ENCODE measurements around the gene KMT2B. TPM values are rescaled to one million over a fixed set of nuclear protein-coding genes. Genes with fewer than 3 reads are reported as not detected.
"Not testable (repeated sequence)": the region's sequence is repeated elsewhere in the genome, so short reads cannot be mapped to it uniquely, and the experiment has no call there.

KMT2B gene
- total RNA-seq, 1 donor from 2014 or later: 7.3 TPM

- peak; percentile 47 for DNase-seq
Observed at GRCh38 chr19:35756377-35757230, 38.8 kb downstream of the KMT2B start, which contains the start of gene HSPB6. HSPB6 (minus strand) TSS chr19:35757029; CDS start chr19:35757008, 21 bp downstream.

DNA sequence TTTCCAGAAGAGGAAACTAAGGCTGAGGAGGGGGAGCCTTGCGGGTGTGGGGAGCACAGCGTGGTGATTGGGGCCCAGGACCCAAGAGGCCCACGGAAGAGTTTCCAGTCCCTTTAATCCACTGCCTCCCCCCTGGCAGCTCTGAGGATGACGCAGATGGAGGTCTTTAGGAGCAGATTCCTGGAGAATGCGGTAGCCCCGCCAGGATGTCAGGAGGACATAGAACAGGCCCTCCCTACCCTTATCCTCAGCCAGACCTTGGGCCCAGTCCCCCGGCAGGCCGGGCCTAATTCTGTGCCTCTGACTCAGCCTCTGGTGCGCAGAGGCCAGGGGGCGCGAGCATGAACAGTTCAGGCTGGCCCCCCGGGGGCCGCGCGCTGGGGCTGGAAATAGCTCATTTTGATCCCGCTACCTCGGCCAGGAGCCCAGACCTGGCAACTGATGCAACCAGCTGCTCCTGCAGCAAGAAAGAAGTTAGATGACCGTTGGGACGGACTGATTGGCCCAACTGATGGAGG lies 39.5 kb downstream of the KMT2B start:
- DNase-seq: peak; percentile 58

GRCh38 chr19:35757749-35758608 lies 40.2 kb downstream of the KMT2B start, which contains the start of gene PROSER3:
PROSER3 (plus strand) TSS chr19:35758176; CDS start chr19:35758216, 40 bp downstream.
- DNase-seq: peak; percentile 99

- DNase-seq: no peak
Observed at GRCh38 chr19:35759697-35760096, 41.9 kb downstream of the KMT2B start.

DNA sequence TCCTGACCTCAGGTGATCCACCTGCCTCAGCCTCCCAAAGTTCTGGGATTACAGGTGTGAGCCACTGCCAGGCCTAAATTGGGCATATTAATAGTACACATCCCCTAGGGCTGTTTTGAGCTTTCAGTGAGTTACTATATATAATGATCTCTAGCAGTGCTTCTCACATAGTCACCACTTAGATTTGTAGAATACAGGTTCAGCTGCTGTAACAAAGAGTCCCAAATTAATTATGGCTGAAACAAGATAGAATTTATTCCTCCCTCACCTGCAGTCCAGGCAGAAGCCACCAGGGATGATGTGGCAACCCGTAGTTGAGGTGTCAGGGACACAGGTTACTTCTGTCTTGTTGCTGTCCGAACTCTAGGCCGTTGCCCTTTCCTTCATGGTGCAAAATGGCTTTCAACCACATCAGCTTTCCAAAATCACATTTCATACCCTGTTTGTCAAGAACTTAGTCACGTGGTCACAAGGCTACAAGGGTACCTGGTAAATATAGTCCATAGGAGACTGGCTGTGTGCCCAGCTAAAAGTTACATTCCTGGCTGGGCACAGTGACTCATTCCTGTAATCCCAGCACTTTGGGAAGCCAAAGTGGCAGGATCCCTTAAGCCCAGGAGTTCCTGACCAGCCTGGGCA lies 43.0 kb downstream of the KMT2B start:
- no peak for DNase-seq

- DNase-seq: no peak
Observed at GRCh38 chr19:35764432-35765315, 46.9 kb downstream of the KMT2B start.

- DNase-seq: no peak
Observed at GRCh38 chr19:35766571-35767104, 48.8 kb downstream of the KMT2B start.

GRCh38 chr19:35767288-35768081 lies 49.7 kb downstream of the KMT2B start:
- no peak for DNase-seq

DNA sequence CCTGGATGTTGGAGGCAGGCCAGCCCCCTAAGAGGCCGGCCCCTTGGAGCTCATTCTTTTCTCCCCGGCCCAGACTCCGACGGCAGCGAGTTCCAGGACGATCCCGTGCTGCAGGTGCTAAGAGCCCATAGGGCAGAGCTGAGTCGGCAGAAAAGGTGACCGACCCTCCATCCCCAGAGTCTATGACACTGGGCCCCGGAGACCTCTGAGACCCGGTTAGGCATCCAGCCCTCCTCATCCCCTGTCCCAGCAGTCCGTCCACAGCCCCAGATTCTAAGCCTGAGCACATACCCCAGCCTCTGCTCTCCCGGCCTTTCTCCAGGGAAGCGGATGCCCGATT lies 50.2 kb downstream of the KMT2B start:
- DNase-seq: no peak

GRCh38 chr19:35772362-35772761 lies 54.6 kb downstream of the KMT2B start:
- DNase-seq: not testable (repeated sequence)

DNA sequence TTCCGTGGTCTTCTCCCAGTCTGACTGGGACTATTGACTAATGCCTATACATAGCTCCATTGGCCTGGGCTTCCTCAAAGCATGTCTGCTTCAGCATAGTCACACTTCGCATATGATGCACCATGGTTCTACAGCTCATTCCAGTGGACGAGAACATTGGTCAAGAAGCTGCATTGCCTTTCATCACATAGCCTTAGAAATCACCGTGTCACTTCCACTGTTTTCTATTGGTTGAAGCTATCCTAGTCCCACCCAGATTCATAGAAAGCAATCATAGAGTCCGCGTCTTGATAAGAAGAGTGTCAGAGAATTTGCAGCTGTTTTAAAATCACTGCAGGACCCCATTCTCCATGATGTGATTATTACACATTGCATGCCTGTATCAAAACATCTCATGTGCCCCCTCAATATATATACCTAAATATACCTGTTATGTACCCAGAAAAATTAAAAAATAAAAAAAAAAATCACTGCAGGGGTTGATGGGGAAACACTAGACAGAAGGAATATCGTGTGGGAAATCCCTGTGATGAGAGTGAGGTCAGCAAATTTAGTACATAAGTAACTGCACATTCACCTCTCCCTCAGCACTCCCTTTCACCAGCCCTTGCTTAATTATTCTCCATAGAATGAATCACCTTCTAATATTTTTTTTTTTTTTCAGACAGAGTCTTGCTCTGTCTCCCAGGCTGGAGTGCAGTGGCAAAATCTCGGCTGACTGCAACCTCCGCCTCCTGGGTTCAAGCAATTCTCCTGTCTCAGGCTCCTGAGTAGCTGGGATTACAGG lies 55.4 kb downstream of the KMT2B start:
- DNase-seq: no peak

DNA sequence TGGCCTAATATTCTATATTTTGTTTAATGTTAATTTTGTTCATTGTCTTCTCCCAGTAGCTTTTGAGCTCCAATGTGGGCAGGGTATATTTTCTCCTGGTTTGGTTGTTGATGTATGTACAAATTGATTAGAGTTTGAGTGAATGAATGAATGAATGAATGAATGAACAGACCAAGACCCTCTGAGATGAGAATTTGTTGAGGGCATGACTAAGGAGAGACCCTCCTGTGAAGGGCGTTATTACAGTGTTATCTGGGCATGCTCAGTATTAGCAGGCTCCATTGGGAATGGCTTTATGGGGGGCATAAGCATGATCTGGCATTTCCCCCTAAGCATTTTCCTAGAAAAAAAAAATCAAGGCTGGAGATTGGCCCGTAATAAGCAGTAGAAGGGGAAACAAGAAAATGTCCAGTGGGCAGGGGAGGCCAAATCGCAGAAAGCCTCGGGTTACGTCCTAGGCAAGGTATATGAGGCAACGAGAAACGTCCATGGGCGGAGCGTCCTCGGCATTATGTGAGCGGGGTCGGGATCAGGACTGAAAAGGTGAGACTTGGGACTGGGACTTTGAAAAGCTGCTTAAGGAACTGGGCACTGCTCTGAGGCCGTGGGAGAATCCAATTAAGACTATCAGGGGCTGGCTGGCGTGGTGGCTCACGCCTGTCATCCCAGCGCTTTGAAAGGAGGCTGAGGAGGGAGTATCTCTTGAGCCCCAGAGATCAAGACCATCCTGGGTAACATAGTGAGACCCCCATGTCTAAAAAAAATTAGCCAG lies 56.7 kb downstream of the KMT2B start:
- DNase-seq: no peak

DNA sequence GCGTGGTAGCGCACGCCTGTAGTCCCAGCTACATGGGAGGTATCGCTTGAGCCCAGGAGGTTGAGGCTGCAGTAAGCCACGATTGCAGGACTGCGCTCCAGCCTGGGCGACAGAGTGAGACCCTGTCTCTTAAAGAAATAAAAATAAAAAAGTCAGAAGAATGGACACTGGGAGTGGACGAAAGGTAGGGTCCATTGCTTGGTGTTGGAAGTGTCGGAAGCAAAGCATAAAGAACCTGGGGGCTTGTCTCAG lies 57.2 kb downstream of the KMT2B start:
- DNase-seq: no peak

DNA sequence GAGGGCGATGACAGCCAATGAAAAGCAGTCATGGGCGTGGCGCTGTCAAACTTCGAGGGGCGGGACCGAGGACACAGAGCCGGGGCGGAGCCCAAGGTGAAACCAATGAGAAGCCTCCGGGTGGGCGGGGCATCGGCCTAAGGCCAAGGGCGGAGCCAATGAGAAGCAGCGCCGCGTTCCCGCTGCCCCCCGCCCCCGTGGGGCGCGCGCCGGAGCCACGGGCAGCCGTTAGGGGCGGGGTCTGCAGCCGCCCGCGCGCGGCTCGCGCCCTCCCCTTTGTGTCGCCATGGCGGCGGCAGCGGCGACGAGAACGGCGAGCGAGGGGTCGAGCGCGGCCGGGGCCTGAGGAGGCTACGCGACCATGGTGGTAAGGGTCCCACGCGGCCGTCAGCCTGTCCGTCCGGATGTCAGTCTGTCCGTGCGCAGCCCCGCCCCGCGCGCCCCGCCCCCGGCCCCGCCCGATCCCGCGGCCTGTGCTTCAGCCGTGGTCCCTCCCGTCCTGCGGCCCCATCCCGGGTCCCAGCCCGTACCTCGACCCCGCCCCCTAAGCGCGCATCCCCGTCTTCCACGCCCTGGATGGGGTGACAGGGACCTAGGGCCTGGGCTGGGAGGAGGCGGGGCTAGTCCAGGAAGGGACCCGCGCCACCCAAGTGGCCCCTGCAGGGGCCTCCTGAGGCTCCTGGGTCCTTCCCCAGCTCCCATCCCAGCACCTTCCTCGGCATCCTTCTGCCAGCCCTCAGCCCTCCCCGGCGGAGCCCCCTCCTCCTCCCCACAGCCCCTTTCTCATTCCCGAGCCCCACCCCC lies 57.7 kb downstream of the KMT2B start, which contains the start of gene ARHGAP33:
Gene ARHGAP33, plus strand, starts transcription at position 267 of the 804 bp plus-strand sequence. Its CDS starts 95 bp downstream, at position 362.
- peak; percentile 96 for DNase-seq

DNA sequence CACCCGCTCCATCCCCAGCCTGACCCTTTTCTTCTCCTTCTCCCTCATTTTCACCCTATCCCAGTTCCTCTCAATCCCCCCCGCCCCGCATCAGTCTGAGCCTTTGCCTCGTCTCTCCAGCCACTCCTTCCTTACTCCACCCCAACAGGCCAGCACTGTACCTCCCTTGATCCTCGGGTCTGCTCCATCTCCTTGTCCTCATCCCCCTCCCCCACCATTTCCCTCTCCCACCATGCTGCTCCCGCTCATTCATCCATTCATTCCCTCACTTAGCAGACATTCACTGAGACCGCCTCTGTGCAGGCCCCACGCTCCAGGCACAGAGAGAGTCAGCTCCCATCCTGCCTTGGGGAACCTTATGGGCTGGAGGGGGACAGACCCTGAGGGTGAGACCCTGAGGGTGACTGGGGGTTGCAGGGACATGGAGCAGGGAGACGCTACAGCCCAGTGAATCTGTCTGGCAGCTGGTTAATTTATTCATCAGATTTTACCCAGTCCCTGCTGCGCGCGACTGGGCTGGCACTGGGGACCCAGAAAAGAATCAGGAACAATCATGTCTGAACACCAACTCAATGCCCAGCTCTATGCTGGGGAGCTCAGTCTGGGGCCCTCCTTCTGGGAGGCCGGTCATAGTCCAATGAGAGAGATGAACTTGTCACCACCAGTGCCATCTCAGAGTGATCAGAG lies 58.4 kb downstream of the KMT2B start:
- DNase-seq: no peak

- DNase-seq: no peak
Observed at GRCh38 chr19:35777086-35777841, 59.5 kb downstream of the KMT2B start.

GRCh38 chr19:35777961-35778360 lies 60.2 kb downstream of the KMT2B start:
- no peak for DNase-seq
